H1 (cell line): ENCODE results near the gene PFDN5. TPM values are rescaled to one million over a fixed set of nuclear protein-coding genes. Genes with fewer than 3 reads are reported as not detected.

Source experiments
- GABPA ChIP-seq: IDR thresholded peaks from 2 replicates; pipeline ENCODE4 v1.6.1; 2011; ENCODE audit warnings: mild to moderate bottlenecking, low read length, moderate library complexity, borderline replicate concordance; ENCODE audit not compliant: insufficient read depth
- PHF8 ChIP-seq: fragments of 200-600 bp; sonication (generic); conservative IDR thresholded peaks from 2 replicates; pipeline ENCODE4 v1.7.1; 2012; ENCODE audit warnings: low read depth, mild to moderate bottlenecking, inconsistent platforms, low read length, moderate library complexity
- SAP30 ChIP-seq: fragments of 300-600 bp; sonication (generic); IDR thresholded peaks from 2 replicates; pipeline ENCODE4 v1.7.1; 2012; ENCODE audit warnings: low read length, moderate library complexity, mild to moderate bottlenecking, inconsistent platforms; ENCODE audit not compliant: insufficient read depth, insufficient replicate concordance
- SIX5 ChIP-seq: IDR thresholded peaks from 2 replicates; pipeline ENCODE4 v1.6.1; 2011; ENCODE audit warnings: mild to moderate bottlenecking, low read depth, low read length
- SP1 ChIP-seq: IDR thresholded peaks from 2 replicates; pipeline ENCODE4 v1.6.1; 2011; ENCODE audit warnings: low read depth, low read length
- TBP ChIP-seq: IDR thresholded peaks from 2 replicates; pipeline ENCODE4 v1.6.1; 2011; ENCODE audit warnings: low read depth, low read length, improper control_type of control experiment
- polyA plus RNA-seq, 7 experiments: library from polyadenylated mRNA; depleted of rRNA in 3 of 7; stranded (reverse) in 5 of 7; unstranded in 2 of 7; fragments of >200 nt in 5 of 7; fragments of 200-250 nt in 2 of 7; gene quantifications; 1 replicate in 5 of 7; 2 replicates in 1 of 7; 4 replicates in 1 of 7; pipeline versions ENCODE4 v1.2.1 to v1.2.3, GENCODE V29; 2011 to 2013; ENCODE audit warnings: missing spikeins in 2 of 7, mixed read lengths in 2 of 7
- total RNA-seq: library from RNA; stranded (reverse); fragmentation: NEBNext Ultra II Directional; extraction: Animal tissue kit (Norgen Biotek cat#: 25700); gene quantifications from 2 replicates; pipeline ENCODE4 v1.2.1, GENCODE V29; 2021
- TF ChIP-seq, protein P1 (sequence below): fragments of 300-600 bp; sonication (generic); IDR thresholded peaks from 2 replicates; pipeline ENCODE4 v1.7.1; 2012; ENCODE audit warnings: low read length, moderate library complexity, mild to moderate bottlenecking, inconsistent platforms; ENCODE audit not compliant: insufficient replicate concordance
- TF ChIP-seq, protein P2 (sequence below): IDR thresholded peaks from 2 replicates; pipeline ENCODE4 v1.6.1; 2012; ENCODE audit warnings: inconsistent platforms
- TF ChIP-seq, protein P3 (sequence below), 3 experiments: IDR thresholded peaks; 1 replicate in 2 of 3; 2 replicates in 1 of 3; pipeline versions ENCODE4 v1.5.1 to v1.6.1; 2011; ENCODE audit warnings: low read length in 3 of 3, mild to moderate bottlenecking in 3 of 3, inconsistent platforms in 2 of 3, low read depth in 1 of 3, moderate library complexity in 1 of 3; ENCODE audit not compliant: insufficient read depth in 1 of 3; ENCODE audit errors: control extremely low read depth in 1 of 3

Gene PFDN5
- total and polyA plus RNA-seq, 2 of the 8 experiments (the other 6 are each of a cell fraction or from before 2014, with no cell fraction given): 290 to 630 TPM

DNA sequence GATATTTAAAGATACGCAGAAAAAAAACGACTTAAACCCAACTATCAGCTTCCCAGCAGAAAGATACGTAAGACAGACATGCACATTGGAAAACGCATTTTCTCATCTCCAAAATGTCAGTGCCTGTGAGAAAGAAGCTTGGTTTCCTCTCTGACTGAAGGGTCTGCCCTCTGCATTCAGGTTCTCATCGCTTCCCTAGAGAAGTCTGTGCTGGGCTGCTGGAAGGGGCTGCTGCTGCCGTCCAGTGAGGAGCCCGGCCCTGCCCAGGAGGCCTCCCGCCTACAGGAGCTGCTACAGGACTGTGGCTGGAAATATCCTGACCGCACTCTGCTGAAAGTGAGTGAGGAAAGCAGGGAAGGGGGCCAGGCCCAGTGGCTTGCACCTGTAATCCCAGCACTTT lies 4.7 kb upstream of the PFDN5 start (continued):
- TF ChIP-seq, protein P1, sequence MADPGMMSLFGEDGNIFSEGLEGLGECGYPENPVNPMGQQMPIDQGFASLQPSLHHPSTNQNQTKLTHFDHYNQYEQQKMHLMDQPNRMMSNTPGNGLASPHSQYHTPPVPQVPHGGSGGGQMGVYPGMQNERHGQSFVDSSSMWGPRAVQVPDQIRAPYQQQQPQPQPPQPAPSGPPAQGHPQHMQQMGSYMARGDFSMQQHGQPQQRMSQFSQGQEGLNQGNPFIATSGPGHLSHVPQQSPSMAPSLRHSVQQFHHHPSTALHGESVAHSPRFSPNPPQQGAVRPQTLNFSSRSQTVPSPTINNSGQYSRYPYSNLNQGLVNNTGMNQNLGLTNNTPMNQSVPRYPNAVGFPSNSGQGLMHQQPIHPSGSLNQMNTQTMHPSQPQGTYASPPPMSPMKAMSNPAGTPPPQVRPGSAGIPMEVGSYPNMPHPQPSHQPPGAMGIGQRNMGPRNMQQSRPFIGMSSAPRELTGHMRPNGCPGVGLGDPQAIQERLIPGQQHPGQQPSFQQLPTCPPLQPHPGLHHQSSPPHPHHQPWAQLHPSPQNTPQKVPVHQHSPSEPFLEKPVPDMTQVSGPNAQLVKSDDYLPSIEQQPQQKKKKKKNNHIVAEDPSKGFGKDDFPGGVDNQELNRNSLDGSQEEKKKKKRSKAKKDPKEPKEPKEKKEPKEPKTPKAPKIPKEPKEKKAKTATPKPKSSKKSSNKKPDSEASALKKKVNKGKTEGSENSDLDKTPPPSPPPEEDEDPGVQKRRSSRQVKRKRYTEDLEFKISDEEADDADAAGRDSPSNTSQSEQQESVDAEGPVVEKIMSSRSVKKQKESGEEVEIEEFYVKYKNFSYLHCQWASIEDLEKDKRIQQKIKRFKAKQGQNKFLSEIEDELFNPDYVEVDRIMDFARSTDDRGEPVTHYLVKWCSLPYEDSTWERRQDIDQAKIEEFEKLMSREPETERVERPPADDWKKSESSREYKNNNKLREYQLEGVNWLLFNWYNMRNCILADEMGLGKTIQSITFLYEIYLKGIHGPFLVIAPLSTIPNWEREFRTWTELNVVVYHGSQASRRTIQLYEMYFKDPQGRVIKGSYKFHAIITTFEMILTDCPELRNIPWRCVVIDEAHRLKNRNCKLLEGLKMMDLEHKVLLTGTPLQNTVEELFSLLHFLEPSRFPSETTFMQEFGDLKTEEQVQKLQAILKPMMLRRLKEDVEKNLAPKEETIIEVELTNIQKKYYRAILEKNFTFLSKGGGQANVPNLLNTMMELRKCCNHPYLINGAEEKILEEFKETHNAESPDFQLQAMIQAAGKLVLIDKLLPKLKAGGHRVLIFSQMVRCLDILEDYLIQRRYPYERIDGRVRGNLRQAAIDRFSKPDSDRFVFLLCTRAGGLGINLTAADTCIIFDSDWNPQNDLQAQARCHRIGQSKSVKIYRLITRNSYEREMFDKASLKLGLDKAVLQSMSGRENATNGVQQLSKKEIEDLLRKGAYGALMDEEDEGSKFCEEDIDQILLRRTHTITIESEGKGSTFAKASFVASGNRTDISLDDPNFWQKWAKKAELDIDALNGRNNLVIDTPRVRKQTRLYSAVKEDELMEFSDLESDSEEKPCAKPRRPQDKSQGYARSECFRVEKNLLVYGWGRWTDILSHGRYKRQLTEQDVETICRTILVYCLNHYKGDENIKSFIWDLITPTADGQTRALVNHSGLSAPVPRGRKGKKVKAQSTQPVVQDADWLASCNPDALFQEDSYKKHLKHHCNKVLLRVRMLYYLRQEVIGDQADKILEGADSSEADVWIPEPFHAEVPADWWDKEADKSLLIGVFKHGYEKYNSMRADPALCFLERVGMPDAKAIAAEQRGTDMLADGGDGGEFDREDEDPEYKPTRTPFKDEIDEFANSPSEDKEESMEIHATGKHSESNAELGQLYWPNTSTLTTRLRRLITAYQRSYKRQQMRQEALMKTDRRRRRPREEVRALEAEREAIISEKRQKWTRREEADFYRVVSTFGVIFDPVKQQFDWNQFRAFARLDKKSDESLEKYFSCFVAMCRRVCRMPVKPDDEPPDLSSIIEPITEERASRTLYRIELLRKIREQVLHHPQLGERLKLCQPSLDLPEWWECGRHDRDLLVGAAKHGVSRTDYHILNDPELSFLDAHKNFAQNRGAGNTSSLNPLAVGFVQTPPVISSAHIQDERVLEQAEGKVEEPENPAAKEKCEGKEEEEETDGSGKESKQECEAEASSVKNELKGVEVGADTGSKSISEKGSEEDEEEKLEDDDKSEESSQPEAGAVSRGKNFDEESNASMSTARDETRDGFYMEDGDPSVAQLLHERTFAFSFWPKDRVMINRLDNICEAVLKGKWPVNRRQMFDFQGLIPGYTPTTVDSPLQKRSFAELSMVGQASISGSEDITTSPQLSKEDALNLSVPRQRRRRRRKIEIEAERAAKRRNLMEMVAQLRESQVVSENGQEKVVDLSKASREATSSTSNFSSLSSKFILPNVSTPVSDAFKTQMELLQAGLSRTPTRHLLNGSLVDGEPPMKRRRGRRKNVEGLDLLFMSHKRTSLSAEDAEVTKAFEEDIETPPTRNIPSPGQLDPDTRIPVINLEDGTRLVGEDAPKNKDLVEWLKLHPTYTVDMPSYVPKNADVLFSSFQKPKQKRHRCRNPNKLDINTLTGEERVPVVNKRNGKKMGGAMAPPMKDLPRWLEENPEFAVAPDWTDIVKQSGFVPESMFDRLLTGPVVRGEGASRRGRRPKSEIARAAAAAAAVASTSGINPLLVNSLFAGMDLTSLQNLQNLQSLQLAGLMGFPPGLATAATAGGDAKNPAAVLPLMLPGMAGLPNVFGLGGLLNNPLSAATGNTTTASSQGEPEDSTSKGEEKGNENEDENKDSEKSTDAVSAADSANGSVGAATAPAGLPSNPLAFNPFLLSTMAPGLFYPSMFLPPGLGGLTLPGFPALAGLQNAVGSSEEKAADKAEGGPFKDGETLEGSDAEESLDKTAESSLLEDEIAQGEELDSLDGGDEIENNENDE: no peak
- TF ChIP-seq SP1 (no peak), SAP30 (no peak), SIX5 (no peak), TBP (no peak), PHF8 (no peak), GABPA (no peak)
- TF ChIP-seq, protein P2, sequence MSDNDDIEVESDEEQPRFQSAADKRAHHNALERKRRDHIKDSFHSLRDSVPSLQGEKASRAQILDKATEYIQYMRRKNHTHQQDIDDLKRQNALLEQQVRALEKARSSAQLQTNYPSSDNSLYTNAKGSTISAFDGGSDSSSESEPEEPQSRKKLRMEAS: no peak
- TF ChIP-seq, protein P3, sequence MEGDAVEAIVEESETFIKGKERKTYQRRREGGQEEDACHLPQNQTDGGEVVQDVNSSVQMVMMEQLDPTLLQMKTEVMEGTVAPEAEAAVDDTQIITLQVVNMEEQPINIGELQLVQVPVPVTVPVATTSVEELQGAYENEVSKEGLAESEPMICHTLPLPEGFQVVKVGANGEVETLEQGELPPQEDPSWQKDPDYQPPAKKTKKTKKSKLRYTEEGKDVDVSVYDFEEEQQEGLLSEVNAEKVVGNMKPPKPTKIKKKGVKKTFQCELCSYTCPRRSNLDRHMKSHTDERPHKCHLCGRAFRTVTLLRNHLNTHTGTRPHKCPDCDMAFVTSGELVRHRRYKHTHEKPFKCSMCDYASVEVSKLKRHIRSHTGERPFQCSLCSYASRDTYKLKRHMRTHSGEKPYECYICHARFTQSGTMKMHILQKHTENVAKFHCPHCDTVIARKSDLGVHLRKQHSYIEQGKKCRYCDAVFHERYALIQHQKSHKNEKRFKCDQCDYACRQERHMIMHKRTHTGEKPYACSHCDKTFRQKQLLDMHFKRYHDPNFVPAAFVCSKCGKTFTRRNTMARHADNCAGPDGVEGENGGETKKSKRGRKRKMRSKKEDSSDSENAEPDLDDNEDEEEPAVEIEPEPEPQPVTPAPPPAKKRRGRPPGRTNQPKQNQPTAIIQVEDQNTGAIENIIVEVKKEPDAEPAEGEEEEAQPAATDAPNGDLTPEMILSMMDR (IDR thresholded peaks at IDR 0.05; ENCODE audit: control extremely low read depth in 1 of 3, insufficient read depth in 1 of 3, low read depth in 1 of 3, low read length in 3 of 3): no peak
